ENCODE data around the gene LIMA1.

- TF ChIP-seq CTCF (IDR thresholded peaks at IDR 0.05; ENCODE audit: insufficient read depth, low read length, poor library complexity, severe bottlenecking) (no peak), EZH2phosphoT487 (conservative IDR thresholded peaks at IDR 0.05; ENCODE audit: low read length) (no peak)
These were observed 82.6 kb downstream of the LIMA1 start for GRCh38 chr12:50200552-50201273.
